Smooth muscle cell (in vitro differentiated cells): ENCODE results near the gene ADIRF. TPM values are rescaled to one million over a fixed set of nuclear protein-coding genes. Genes with fewer than 3 reads are reported as not detected.
A peak's percentile ranks its signal among the peaks of the same experiment; 100 is the strongest.
"Not testable (repeated sequence)": the region's sequence is repeated elsewhere in the genome, so short reads cannot be mapped to it uniquely, and the experiment has no call there.

Source experiments
- DNase-seq: peaks from one replicate; lab custom pipeline; 2025; ENCODE audit not compliant: unreplicated experiment; lab: John Stamatoyannopoulos, UW
- H2AFZ ChIP-seq: fragments of 200-600 bp; sonication (generic); 2 replicates; pipeline ENCODE4 v1.6.0; 2016; ENCODE audit warnings: antibody characterized with exemption, low read depth, mild to moderate bottlenecking
- H3F3A ChIP-seq: fragments of 200-600 bp; sonication (generic); 2 replicates; pipeline ENCODE4 v1.6.0; 2017; ENCODE audit warnings: antibody characterized with exemption, low read depth
- H3K27ac ChIP-seq: fragments of 200-600 bp; sonication (generic); 2 replicates; pipeline ENCODE4 v1.5.1; 2016; ENCODE audit warnings: low read depth, mild to moderate bottlenecking
- H3K27me3 ChIP-seq: fragments of 200-600 bp; sonication (generic); 2 replicates; pipeline ENCODE4 v1.6.1; 2016; ENCODE audit warnings: low read depth, mild to moderate bottlenecking
- H3K36me3 ChIP-seq: fragments of 200-600 bp; sonication (generic); 2 replicates; pipeline ENCODE4 v1.5.1; 2016; ENCODE audit warnings: low read depth
- H3K4me1 ChIP-seq: fragments of 200-600 bp; sonication (generic); 2 replicates; pipeline ENCODE4 v1.5.1; 2016; ENCODE audit warnings: low read depth
- H3K4me2 ChIP-seq: fragments of 200-600 bp; sonication (generic); 2 replicates; pipeline ENCODE4 v1.6.0; 2016; ENCODE audit warnings: mild to moderate bottlenecking
- H3K4me3 ChIP-seq: fragments of 200-600 bp; sonication (generic); 2 replicates; pipeline ENCODE4 v1.5.1; 2016; ENCODE audit warnings: mild to moderate bottlenecking
- H3K79me2 ChIP-seq: fragments of 200-600 bp; sonication (generic); 2 replicates; pipeline ENCODE4 v1.6.0; 2016; ENCODE audit warnings: low read depth, mild to moderate bottlenecking
- H3K9ac ChIP-seq: fragments of 200-600 bp; sonication (generic); 2 replicates; pipeline ENCODE4 v1.6.0; 2016; ENCODE audit warnings: low read depth
- H3K9me3 ChIP-seq: fragments of 200-600 bp; sonication (generic); replicated peaks from 2 replicates; pipeline ENCODE4 v1.5.1; 2016; ENCODE audit warnings: low read depth
- H4K20me1 ChIP-seq: fragments of 200-600 bp; sonication (generic); 2 replicates; pipeline ENCODE4 v1.6.0; 2016; ENCODE audit warnings: low read depth
- WGBS: methylation state at CpG from one replicate; pipeline ENCODE4 v1.1.7; 2016; ENCODE audit warnings: low lambda C conversion rate; 5-methylcytosine and 5-hydroxymethylcytosine counted together
- polyA plus RNA-seq: library from polyadenylated mRNA; unstranded; fragments of >200 nt; fragmentation: Nextera tagmentation; extraction: Ambion mirVana; gene quantifications from 2 replicates; pipeline ENCODE4 v1.2.1, GENCODE V29; 2016
- total RNA-seq: library from RNA; depleted of rRNA; stranded (reverse); fragments of >200 nt; gene quantifications from 2 replicates; pipeline ENCODE4 v1.2.3, GENCODE V29; 2014
- TF ChIP-seq, protein P1 (sequence below): fragments of 200-600 bp; sonication (generic); IDR thresholded peaks from 2 replicates; pipeline ENCODE4 v1.5.1; 2017; ENCODE audit warnings: borderline replicate concordance, mild to moderate bottlenecking, antibody characterized with exemption; ENCODE audit not compliant: insufficient read depth, poor library complexity, severe bottlenecking

ADIRF gene
- total and polyA plus RNA-seq, 2 experiments from 2014 or later, result 0.99 TPM; not detected in 1

- no peak overlapping the region for H3K9ac ChIP-seq
- H3K27ac ChIP-seq, result no peak overlapping the region
- WGBS, result 95% methylated on average over 5 of the region's 5 CpGs
- H3K36me3 ChIP-seq, result no peaks in the 10 kb centered on the region
- H3F3A ChIP-seq, result peaks cover 20% of the 10 kb centered on the region
- H3K4me1 ChIP-seq, result peaks cover 10% of the 10 kb centered on the region
- TF ChIP-seq, protein P1, sequence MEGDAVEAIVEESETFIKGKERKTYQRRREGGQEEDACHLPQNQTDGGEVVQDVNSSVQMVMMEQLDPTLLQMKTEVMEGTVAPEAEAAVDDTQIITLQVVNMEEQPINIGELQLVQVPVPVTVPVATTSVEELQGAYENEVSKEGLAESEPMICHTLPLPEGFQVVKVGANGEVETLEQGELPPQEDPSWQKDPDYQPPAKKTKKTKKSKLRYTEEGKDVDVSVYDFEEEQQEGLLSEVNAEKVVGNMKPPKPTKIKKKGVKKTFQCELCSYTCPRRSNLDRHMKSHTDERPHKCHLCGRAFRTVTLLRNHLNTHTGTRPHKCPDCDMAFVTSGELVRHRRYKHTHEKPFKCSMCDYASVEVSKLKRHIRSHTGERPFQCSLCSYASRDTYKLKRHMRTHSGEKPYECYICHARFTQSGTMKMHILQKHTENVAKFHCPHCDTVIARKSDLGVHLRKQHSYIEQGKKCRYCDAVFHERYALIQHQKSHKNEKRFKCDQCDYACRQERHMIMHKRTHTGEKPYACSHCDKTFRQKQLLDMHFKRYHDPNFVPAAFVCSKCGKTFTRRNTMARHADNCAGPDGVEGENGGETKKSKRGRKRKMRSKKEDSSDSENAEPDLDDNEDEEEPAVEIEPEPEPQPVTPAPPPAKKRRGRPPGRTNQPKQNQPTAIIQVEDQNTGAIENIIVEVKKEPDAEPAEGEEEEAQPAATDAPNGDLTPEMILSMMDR, result no peak
- no peak for DNase-seq
- no peaks in the 10 kb centered on the region for H3K27me3 ChIP-seq
- H2AFZ ChIP-seq, result no peak overlapping the region
- H3K4me2 ChIP-seq, result no peak overlapping the region
- H3K79me2 ChIP-seq, result no peaks in the 10 kb centered on the region
- no peaks in the 10 kb centered on the region for H4K20me1 ChIP-seq
- H3K4me3 ChIP-seq, result no peak overlapping the region
- H3K9me3 ChIP-seq, result no peaks in the 10 kb centered on the region
These were observed 8.2 kb downstream of the ADIRF start for GRCh38 chr10:86976362-86977056.

DNA sequence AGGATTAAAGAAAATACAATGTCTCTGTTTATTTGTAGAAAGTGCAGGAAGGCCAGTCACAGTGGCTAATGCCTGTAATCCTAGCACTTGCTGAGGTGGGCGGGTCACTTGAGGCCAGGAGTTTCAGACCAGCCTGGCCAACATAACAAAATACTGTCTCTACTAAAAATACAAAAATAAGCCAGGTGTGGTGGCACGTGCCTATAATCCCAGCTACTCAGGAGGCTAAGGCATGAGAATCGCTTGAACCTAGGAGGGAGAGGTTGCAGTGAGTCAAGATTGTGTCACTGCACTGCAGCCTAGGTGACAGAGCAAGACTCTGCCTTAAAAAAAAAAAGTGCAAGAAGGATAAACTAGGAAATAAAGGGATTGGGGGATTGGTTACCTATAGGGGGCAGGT lies 10.2 kb downstream of the ADIRF start:
- DNase-seq, H4K20me1 ChIP-seq, H3K9me3 ChIP-seq, H3K4me1 ChIP-seq, H3K36me3 ChIP-seq, H3K9ac ChIP-seq, H3K27me3 ChIP-seq, H3K4me3 ChIP-seq, H3K79me2 ChIP-seq, H3K27ac ChIP-seq, H3K4me2 ChIP-seq, H2AFZ ChIP-seq: not testable (repeated sequence)
- peaks cover 13% of the 10 kb centered on the region for H3F3A ChIP-seq
- 62% methylated on average over 3 of the region's 3 CpGs for WGBS

DNA sequence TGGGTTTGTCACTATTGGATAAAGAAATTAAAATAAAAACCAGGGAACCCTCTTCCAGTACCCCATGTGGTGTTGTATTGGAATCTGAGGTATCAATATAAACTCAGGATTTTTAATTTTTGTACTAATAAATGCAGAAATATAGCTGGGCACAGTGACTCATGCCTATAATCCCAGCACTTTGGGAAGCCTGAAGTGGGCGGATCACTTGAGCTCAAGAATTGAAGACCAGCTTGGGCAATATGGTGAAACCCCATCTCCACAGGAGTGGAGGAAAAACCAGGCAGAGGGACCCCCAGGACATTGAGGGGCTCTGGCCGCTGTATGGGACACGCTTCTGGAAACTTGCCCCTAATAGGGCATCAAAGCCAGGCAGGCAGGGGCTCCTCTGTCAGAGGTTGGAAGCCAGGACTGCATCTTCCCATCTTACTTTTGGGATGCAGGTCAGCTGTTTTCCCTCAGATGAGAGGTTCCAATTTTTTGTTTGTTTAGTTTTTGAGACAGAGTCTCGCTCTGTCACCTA lies 11.1 kb downstream of the ADIRF start:
- no peak overlapping the region for H3K9ac ChIP-seq
- H3K79me2 ChIP-seq, result no peaks in the 10 kb centered on the region
- TF ChIP-seq, protein P1, result no peak
- H3K27ac ChIP-seq, result peak overlapping the region; percentile 31
- WGBS, result 83% methylated on average over 4 of the region's 4 CpGs
- H3F3A ChIP-seq, result peaks cover 13% of the 10 kb centered on the region
- no peaks in the 10 kb centered on the region for H3K36me3 ChIP-seq
- H3K4me2 ChIP-seq, result peak overlapping the region; percentile 67
- H3K27me3 ChIP-seq, result no peaks in the 10 kb centered on the region
- H3K4me1 ChIP-seq, result peaks cover 4% of the 10 kb centered on the region
- H3K9me3 ChIP-seq, result no peaks in the 10 kb centered on the region
- H4K20me1 ChIP-seq, result no peaks in the 10 kb centered on the region
- H2AFZ ChIP-seq, result no peak overlapping the region
- no peak overlapping the region for H3K4me3 ChIP-seq
- no peak for DNase-seq

DNA sequence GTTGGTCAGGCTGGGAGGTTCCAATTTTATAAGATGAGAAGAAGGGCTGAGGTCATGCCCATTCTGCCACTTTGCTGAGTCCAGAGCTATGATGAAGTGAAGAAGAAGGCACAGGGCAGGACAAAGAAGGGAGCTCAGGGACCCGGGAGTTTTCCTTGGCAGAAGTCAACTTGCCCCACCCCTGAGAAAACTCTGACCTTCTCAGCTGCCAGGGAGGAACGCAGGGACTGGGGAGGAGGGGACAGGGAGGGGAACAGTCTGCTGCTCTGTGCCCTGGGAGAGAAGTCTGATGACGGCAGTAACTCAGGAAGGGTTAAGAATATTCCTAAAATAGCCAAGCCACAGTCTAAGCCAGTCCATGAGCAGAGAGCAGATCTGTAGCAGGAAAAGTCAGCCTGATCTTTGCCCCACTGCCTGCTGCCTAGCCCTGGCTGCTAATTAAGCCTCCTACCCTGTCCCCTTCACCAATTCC lies 11.7 kb downstream of the ADIRF start:
- no peaks in the 10 kb centered on the region for H3K36me3 ChIP-seq
- H4K20me1 ChIP-seq, result no peaks in the 10 kb centered on the region
- no peaks in the 10 kb centered on the region for H3K79me2 ChIP-seq
- no peaks in the 10 kb centered on the region for H3K9me3 ChIP-seq
- peaks cover 13% of the 10 kb centered on the region for H3F3A ChIP-seq
- H3K9ac ChIP-seq, result no peak overlapping the region
- WGBS, result 54% methylated on average over 3 of the region's 3 CpGs
- no peak overlapping the region for H3K4me3 ChIP-seq
- peak overlapping the region; percentile 37 for H2AFZ ChIP-seq
- peak overlapping the region; percentile 31 for H3K27ac ChIP-seq
- H3K4me2 ChIP-seq, result peak overlapping the region; percentile 67
- H3K27me3 ChIP-seq, result no peaks in the 10 kb centered on the region
- DNase-seq, result no peak
- TF ChIP-seq, protein P1, result no peak
- peaks cover 4% of the 10 kb centered on the region for H3K4me1 ChIP-seq

DNA sequence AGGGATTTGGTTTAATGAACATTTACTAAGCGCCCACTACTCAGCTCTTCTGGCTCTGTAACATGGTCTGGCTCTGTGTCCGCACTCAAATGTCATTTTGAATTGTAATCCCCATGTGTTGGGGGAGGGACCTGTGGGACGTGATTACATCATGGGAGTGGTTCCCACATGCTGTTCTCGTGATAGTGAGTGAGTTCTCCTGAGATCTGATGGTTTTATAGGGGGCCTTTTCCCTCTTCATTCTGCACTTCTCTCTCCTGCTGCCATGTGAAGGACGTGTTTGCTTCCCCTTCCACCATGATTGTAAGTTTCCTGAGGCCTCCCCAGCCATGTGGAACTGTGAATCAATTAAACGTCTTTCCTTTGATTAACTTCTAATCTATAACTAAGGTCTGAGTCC lies 12.7 kb downstream of the ADIRF start:
- H3K79me2 ChIP-seq, H3K9ac ChIP-seq, H3K4me3 ChIP-seq, H4K20me1 ChIP-seq, H3K4me1 ChIP-seq, H3K9me3 ChIP-seq, H2AFZ ChIP-seq, H3K27me3 ChIP-seq, H3K27ac ChIP-seq, H3K36me3 ChIP-seq, DNase-seq, H3K4me2 ChIP-seq: not testable (repeated sequence)
- H3F3A ChIP-seq, result peaks cover 13% of the 10 kb centered on the region
- WGBS, result 78% methylated on average over 6 of the region's 6 CpGs
